ENCODE measurements around the gene IFT20. TPM values are rescaled to one million over a fixed set of nuclear protein-coding genes. Genes with fewer than 3 reads are reported as not detected.

Gene IFT20
- total RNA-seq, 2 experiments from 2014 or later, result 16.3 to 23.9 TPM

- no peak overlapping the region for H3K4me2 ChIP-seq (ENCODE audit: low read length)
- POLR2A ChIA-PET, result no interaction called here
- BruUV-seq (replicated peaks), result no TSS peak
- H3K4me3 ChIP-seq (ENCODE audit: low read depth, low read length, poor library complexity, severe bottlenecking), result no peak overlapping the region
- 0 out of 2 replicates have a peak, but pooled peaks cover 7% of the 10 kb centered on the region for H4K20me1 ChIP-seq (ENCODE audit: insufficient read depth, low read length)
- H2AFZ ChIP-seq (ENCODE audit: low read length), result no peak overlapping the region
- H3K9me3 ChIP-seq (ENCODE audit: low read length), result no peaks in the 10 kb centered on the region
- no peak overlapping the region for H3K27ac ChIP-seq (ENCODE audit: low read depth, low read length, poor library complexity, severe bottlenecking)
- intact Hi-C loops (cut with micrococcal nuclease; ENCODE audit: unreplicated experiment), result no loop called here
- peaks cover 26% of the 10 kb centered on the region for H3K79me2 ChIP-seq (ENCODE audit: insufficient read depth, low read depth, low read length)
- CTCF ChIA-PET (ENCODE audit: unreplicated experiment), result no interaction called here
- peaks cover 10% of the 10 kb centered on the region for H3K4me1 ChIP-seq (ENCODE audit: insufficient read depth, low read length, poor library complexity, severe bottlenecking)
- H3K36me3 ChIP-seq (ENCODE audit: insufficient read depth, low read length), result peaks cover 57% of the 10 kb centered on the region
- H3K9me2 ChIP-seq (ENCODE audit: insufficient read depth, low read length), result no peaks in the 10 kb centered on the region
- no peak for DNase-seq (ENCODE audit: low spot score)
- TF ChIP-seq, protein P1, sequence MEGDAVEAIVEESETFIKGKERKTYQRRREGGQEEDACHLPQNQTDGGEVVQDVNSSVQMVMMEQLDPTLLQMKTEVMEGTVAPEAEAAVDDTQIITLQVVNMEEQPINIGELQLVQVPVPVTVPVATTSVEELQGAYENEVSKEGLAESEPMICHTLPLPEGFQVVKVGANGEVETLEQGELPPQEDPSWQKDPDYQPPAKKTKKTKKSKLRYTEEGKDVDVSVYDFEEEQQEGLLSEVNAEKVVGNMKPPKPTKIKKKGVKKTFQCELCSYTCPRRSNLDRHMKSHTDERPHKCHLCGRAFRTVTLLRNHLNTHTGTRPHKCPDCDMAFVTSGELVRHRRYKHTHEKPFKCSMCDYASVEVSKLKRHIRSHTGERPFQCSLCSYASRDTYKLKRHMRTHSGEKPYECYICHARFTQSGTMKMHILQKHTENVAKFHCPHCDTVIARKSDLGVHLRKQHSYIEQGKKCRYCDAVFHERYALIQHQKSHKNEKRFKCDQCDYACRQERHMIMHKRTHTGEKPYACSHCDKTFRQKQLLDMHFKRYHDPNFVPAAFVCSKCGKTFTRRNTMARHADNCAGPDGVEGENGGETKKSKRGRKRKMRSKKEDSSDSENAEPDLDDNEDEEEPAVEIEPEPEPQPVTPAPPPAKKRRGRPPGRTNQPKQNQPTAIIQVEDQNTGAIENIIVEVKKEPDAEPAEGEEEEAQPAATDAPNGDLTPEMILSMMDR (conservative IDR thresholded peaks at IDR 0.05; ENCODE audit: low read length), result no peak
- no peak for TF ChIP-seq EZH2phosphoT487 (IDR thresholded peaks at IDR 0.05; ENCODE audit: borderline replicate concordance, low read depth, low read length)
Observed at GRCh38 chr17:28328325-28328724, 6.9 kb downstream of the IFT20 start.

GRCh38 chr17:28327709-28328108, 7.6 kb downstream of the IFT20 start:
- TF ChIP-seq, protein P1 (conservative IDR thresholded peaks at IDR 0.05; ENCODE audit: low read length), result peak; percentile 26; the same call in 1 of the 2 replicates
- no peak for TF ChIP-seq EZH2phosphoT487 (IDR thresholded peaks at IDR 0.05; ENCODE audit: borderline replicate concordance, low read depth, low read length)
- Histone ChIP-seq H3K9me3 (ENCODE audit: low read length) (no peaks in the 10 kb centered on the region), H3K4me3 (ENCODE audit: low read depth, low read length, poor library complexity, severe bottlenecking) (no peak overlapping the region), H3K4me1 (ENCODE audit: insufficient read depth, low read length, poor library complexity, severe bottlenecking) (peaks cover 10% of the 10 kb centered on the region), H3K36me3 (ENCODE audit: insufficient read depth, low read length) (peaks cover 60% of the 10 kb centered on the region), H3K27ac (ENCODE audit: low read depth, low read length, poor library complexity, severe bottlenecking) (no peak overlapping the region), H3K9me2 (ENCODE audit: insufficient read depth, low read length) (no peaks in the 10 kb centered on the region), H3K79me2 (ENCODE audit: insufficient read depth, low read depth, low read length) (peaks cover 33% of the 10 kb centered on the region), H2AFZ (ENCODE audit: low read length) (no peak overlapping the region), H4K20me1 (ENCODE audit: insufficient read depth, low read length) (0 out of 2 replicates have a peak, but pooled peaks cover 7% of the 10 kb centered on the region), H3K4me2 (ENCODE audit: low read length) (no peak overlapping the region)
- intact Hi-C loops (cut with micrococcal nuclease; ENCODE audit: unreplicated experiment), result no loop called here
- CTCF ChIA-PET (ENCODE audit: unreplicated experiment), result no interaction called here
- POLR2A ChIA-PET, result interaction anchor here (0.7 kb wide), 1 partner anchor 72 kb away, joined by 3 read pairs; no protein-coding TSS in a partner anchor
- no peak for DNase-seq (ENCODE audit: low spot score)
- BruUV-seq (replicated peaks), result no TSS peak

GRCh38 chr17:28327031-28327607, 8.2 kb downstream of the IFT20 start:
- TSS peak; percentile 25 for BruUV-seq (replicated peaks)

More at GRCh38 chr17:28327031-28327607, 8.2 kb downstream of the IFT20 start:
- TF ChIP-seq, protein P1 (conservative IDR thresholded peaks at IDR 0.05; ENCODE audit: low read length), result no peak
- no peak for TF ChIP-seq EZH2phosphoT487 (IDR thresholded peaks at IDR 0.05; ENCODE audit: borderline replicate concordance, low read depth, low read length)
- H4K20me1 ChIP-seq (ENCODE audit: insufficient read depth, low read length), result 0 out of 2 replicates have a peak, but pooled peaks cover 7% of the 10 kb centered on the region
- no peak overlapping the region for H3K4me2 ChIP-seq (ENCODE audit: low read length)
- ChIA-PET POLR2A (interaction anchor here (0.6 kb wide), 2 partner anchors 17 to 19 kb away, joined by 3 to 4 read pairs; no protein-coding TSS in a partner anchor), CTCF (ENCODE audit: unreplicated experiment) (no interaction called here)
- no peaks in the 10 kb centered on the region for H3K9me3 ChIP-seq (ENCODE audit: low read length)
- peaks cover 10% of the 10 kb centered on the region for H3K4me1 ChIP-seq (ENCODE audit: insufficient read depth, low read length, poor library complexity, severe bottlenecking)
- no peak for DNase-seq (ENCODE audit: low spot score)
- intact Hi-C loops (cut with micrococcal nuclease; ENCODE audit: unreplicated experiment), result no loop called here
- H3K36me3 ChIP-seq (ENCODE audit: insufficient read depth, low read length), result peaks cover 66% of the 10 kb centered on the region
- no peak overlapping the region for H2AFZ ChIP-seq (ENCODE audit: low read length)
- no peak overlapping the region for H3K27ac ChIP-seq (ENCODE audit: low read depth, low read length, poor library complexity, severe bottlenecking)
- no peak overlapping the region for H3K4me3 ChIP-seq (ENCODE audit: low read depth, low read length, poor library complexity, severe bottlenecking)
- H3K79me2 ChIP-seq (ENCODE audit: insufficient read depth, low read depth, low read length), result peaks cover 38% of the 10 kb centered on the region
- no peaks in the 10 kb centered on the region for H3K9me2 ChIP-seq (ENCODE audit: insufficient read depth, low read length)

Measured in OCI-LY7 (cell line).